ENCODE results near the gene MFSD6. TPM values are rescaled to one million over a fixed set of nuclear protein-coding genes. Genes with fewer than 3 reads are reported as not detected.

MFSD6 gene
- total RNA-seq, 1 experiment from 2014 or later, result 20.9 TPM

DNA sequence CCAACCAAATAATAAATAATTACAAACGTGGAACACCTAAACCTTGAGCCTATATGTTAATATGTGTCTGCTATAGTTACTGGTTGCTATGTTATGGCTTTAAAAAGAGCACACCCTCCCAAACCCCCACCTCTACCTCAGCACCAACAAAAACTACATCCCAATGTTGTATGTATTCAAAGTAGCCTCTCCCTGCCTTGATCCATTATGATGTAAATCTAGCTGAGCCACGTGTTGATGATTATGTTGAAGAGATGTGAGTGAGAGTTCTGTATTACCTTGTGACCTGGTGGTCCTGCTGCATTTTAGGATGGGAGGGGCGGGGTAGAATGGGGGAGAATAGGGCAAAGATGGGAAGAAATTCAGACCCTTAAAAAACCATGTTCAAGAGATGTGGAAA is 4.8 kb downstream of the MFSD6 start:
- no peaks in the 10 kb centered on the region for H3K27me3 ChIP-seq (ENCODE audit: low read length)
- ATAC-seq (no peak), DNase-seq (no peak)
- POLR2A ChIA-PET (ENCODE audit: unreplicated experiment), result no interaction called here
- no peak overlapping the region for H3K4me2 ChIP-seq (ENCODE audit: low read length)
- no peak overlapping the region for H3K27ac ChIP-seq (ENCODE audit: low read length)
- no peak overlapping the region for H2AFZ ChIP-seq (ENCODE audit: low read length)
- no TSS peak for BruUV-seq (replicated peaks)
- no peaks in the 10 kb centered on the region for H4K20me1 ChIP-seq (ENCODE audit: low read length)
- CTCF ChIA-PET, result no interaction called here
- H3K9me3 ChIP-seq (ENCODE audit: low read length), result no peaks in the 10 kb centered on the region
- H3K4me3 ChIP-seq (ENCODE audit: low read length), result no peak overlapping the region
- TF ChIP-seq EZH2phosphoT487 (IDR thresholded peaks at IDR 0.05; ENCODE audit: borderline replicate concordance, low read length), result no peak
- TF ChIP-seq, protein P1, sequence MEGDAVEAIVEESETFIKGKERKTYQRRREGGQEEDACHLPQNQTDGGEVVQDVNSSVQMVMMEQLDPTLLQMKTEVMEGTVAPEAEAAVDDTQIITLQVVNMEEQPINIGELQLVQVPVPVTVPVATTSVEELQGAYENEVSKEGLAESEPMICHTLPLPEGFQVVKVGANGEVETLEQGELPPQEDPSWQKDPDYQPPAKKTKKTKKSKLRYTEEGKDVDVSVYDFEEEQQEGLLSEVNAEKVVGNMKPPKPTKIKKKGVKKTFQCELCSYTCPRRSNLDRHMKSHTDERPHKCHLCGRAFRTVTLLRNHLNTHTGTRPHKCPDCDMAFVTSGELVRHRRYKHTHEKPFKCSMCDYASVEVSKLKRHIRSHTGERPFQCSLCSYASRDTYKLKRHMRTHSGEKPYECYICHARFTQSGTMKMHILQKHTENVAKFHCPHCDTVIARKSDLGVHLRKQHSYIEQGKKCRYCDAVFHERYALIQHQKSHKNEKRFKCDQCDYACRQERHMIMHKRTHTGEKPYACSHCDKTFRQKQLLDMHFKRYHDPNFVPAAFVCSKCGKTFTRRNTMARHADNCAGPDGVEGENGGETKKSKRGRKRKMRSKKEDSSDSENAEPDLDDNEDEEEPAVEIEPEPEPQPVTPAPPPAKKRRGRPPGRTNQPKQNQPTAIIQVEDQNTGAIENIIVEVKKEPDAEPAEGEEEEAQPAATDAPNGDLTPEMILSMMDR (conservative IDR thresholded peaks at IDR 0.05; ENCODE audit: low read depth, low read length), result no peak
- TF ChIP-seq EZH2 (IDR thresholded peaks at IDR 0.05; ENCODE audit: low read length, unreplicated experiment), result no peak
- intact Hi-C loops (cut with micrococcal nuclease), result no loop called here
- peaks cover 12% of the 10 kb centered on the region for H3K4me1 ChIP-seq (ENCODE audit: insufficient read depth, low read length)
- no peaks in the 10 kb centered on the region for H3K79me2 ChIP-seq (ENCODE audit: low read length)
- no peaks in the 10 kb centered on the region for H3K36me3 ChIP-seq (ENCODE audit: low read depth, low read length)
- no peak overlapping the region for H3K9ac ChIP-seq (ENCODE audit: low read length)
- H3F3A ChIP-seq (ENCODE audit: low read length, unreplicated experiment), result no peaks in the 10 kb centered on the region
- H3K9me2 ChIP-seq (replicated peaks; ENCODE audit: low read length), result no peaks in the 10 kb centered on the region

DNA sequence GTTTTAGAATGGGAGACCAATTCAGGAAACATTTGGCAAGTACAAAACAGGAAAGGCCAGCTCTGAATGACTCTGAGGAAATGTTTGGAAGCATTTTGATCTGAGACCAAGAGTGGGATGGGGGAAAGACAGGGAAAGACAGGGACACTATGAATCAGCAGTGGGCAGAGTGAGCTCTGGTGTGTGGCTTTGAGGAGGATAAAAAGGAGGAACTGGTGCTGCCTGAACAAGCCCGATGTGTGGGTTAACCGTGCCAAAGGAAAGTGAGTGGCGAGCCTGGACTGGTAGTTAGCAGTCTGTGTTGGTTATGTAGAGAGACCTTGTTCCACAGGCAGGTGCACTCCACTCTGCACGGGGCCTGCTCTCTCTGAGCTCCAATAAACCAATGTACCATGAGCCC is 5.3 kb downstream of the MFSD6 start:
- ChIA-PET POLR2A (ENCODE audit: unreplicated experiment) (no interaction called here), CTCF (no interaction called here)
- no peaks in the 10 kb centered on the region for H3K79me2 ChIP-seq (ENCODE audit: low read length)
- no peaks in the 10 kb centered on the region for H4K20me1 ChIP-seq (ENCODE audit: low read length)
- H3K27ac ChIP-seq (ENCODE audit: low read length), result no peak overlapping the region
- no peaks in the 10 kb centered on the region for H3F3A ChIP-seq (ENCODE audit: low read length, unreplicated experiment)
- DNase-seq (no peak), ATAC-seq (no peak)
- no peak overlapping the region for H3K4me3 ChIP-seq (ENCODE audit: low read length)
- TF ChIP-seq EZH2phosphoT487 (IDR thresholded peaks at IDR 0.05; ENCODE audit: borderline replicate concordance, low read length) (no peak), EZH2 (IDR thresholded peaks at IDR 0.05; ENCODE audit: low read length, unreplicated experiment) (no peak)
- TF ChIP-seq, protein P1 (conservative IDR thresholded peaks at IDR 0.05; ENCODE audit: low read depth, low read length), result no peak
- no peak overlapping the region for H3K9ac ChIP-seq (ENCODE audit: low read length)
- no peaks in the 10 kb centered on the region for H3K9me3 ChIP-seq (ENCODE audit: low read length)
- intact Hi-C loops (cut with micrococcal nuclease), result no loop called here
- BruUV-seq (replicated peaks), result no TSS peak
- H3K27me3 ChIP-seq (ENCODE audit: low read length), result no peaks in the 10 kb centered on the region
- peaks cover 12% of the 10 kb centered on the region for H3K4me1 ChIP-seq (ENCODE audit: insufficient read depth, low read length)
- no peaks in the 10 kb centered on the region for H3K9me2 ChIP-seq (replicated peaks; ENCODE audit: low read length)
- no peaks in the 10 kb centered on the region for H3K36me3 ChIP-seq (ENCODE audit: low read depth, low read length)
- no peak overlapping the region for H3K4me2 ChIP-seq (ENCODE audit: low read length)
- no peak overlapping the region for H2AFZ ChIP-seq (ENCODE audit: low read length)

DNA sequence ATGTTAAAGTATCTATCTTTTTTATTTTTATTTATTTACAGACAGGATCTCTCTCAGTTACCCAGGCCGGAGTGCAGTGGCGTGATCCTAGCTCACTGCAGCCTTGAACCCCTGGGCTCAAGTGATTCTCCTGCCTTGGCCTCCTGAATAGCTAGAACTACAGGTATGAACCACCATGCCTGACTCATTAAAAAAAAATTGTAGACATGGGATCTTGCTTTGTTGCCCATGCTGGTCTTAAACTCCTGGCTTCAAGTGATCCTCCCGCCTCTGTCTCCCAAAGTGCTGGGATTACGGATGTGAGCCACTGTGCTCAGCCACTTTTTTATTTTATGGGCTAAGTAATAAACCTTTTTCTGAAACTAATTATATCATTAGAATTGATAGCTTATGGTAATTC is 7.1 kb downstream of the MFSD6 start:
- BruUV-seq (replicated peaks), result no TSS peak
- H3K36me3 ChIP-seq (ENCODE audit: low read depth, low read length), result no peaks in the 10 kb centered on the region
- no peak overlapping the region for H3K9ac ChIP-seq (ENCODE audit: low read length)
- H4K20me1 ChIP-seq (ENCODE audit: low read length), result no peaks in the 10 kb centered on the region
- H3K27ac ChIP-seq (ENCODE audit: low read length), result no peak overlapping the region
- H2AFZ ChIP-seq (ENCODE audit: low read length), result no peak overlapping the region
- H3K9me2 ChIP-seq (replicated peaks; ENCODE audit: low read length), result no peaks in the 10 kb centered on the region
- no peak overlapping the region for H3K4me3 ChIP-seq (ENCODE audit: low read length)
- intact Hi-C loops (cut with micrococcal nuclease), result no loop called here
- no peaks in the 10 kb centered on the region for H3F3A ChIP-seq (ENCODE audit: low read length, unreplicated experiment)
- no peaks in the 10 kb centered on the region for H3K27me3 ChIP-seq (ENCODE audit: low read length)
- ATAC-seq (no peak), DNase-seq (no peak)
- H3K4me2 ChIP-seq (ENCODE audit: low read length), result no peak overlapping the region
- CTCF ChIA-PET, result no interaction called here
- no peaks in the 10 kb centered on the region for H3K4me1 ChIP-seq (ENCODE audit: insufficient read depth, low read length)
- no peaks in the 10 kb centered on the region for H3K79me2 ChIP-seq (ENCODE audit: low read length)
- TF ChIP-seq, protein P1 (conservative IDR thresholded peaks at IDR 0.05; ENCODE audit: low read depth, low read length), result no peak
- no peak for TF ChIP-seq EZH2phosphoT487 (IDR thresholded peaks at IDR 0.05; ENCODE audit: borderline replicate concordance, low read length)
- no peak for TF ChIP-seq EZH2 (IDR thresholded peaks at IDR 0.05; ENCODE audit: low read length, unreplicated experiment)
- POLR2A ChIA-PET (ENCODE audit: unreplicated experiment), result no interaction called here
- H3K9me3 ChIP-seq (ENCODE audit: low read length), result no peaks in the 10 kb centered on the region

Measured in PC-3 (cell line).